Measurements from ENCODE around the gene CNTN2. TPM values are rescaled to one million over a fixed set of nuclear protein-coding genes. Genes with fewer than 3 reads are reported as not detected.

CNTN2 gene
- total and polyA plus RNA-seq, 2 of the 4 experiments (the other 2 are of a cell fraction) = not detected

GRCh38 chr1:205026181-205026580 lies 16.8 kb upstream of the CNTN2 start:
- no peak overlapping the region for H2AFZ ChIP-seq (replicated peaks; ENCODE audit: low read length, poor library complexity)
- H3K9me1 ChIP-seq (ENCODE audit: insufficient read depth, low read length) = no peaks in the 10 kb centered on the region
- H3K23ac ChIP-seq (ENCODE audit: low read depth, low read length) = no peak overlapping the region
- H3K56ac ChIP-seq (ENCODE audit: extremely low read depth, insufficient read depth, low read length) = no peak overlapping the region
- no peak overlapping the region for H3K9ac ChIP-seq (ENCODE audit: low read depth, low read length)
- H2BK120ac ChIP-seq (ENCODE audit: low read depth, low read length) = no peak overlapping the region
- H2AK9ac ChIP-seq (replicated peaks; ENCODE audit: low read depth, low read length, poor library complexity) = no peak overlapping the region
- no peaks in the 10 kb centered on the region for H3K79me1 ChIP-seq (ENCODE audit: low read depth in 1 of 2, low read length in 2 of 2)
- no peak overlapping the region for H3K27ac ChIP-seq (ENCODE audit: insufficient read depth, low read length)
- H2BK20ac ChIP-seq (ENCODE audit: low read depth, low read length) = no peak overlapping the region
- H2BK15ac ChIP-seq (ENCODE audit: low read depth, low read length) = no peak overlapping the region
- H3K9me3 ChIP-seq (ENCODE audit: control insufficient read depth, insufficient read depth, low read length) = no peaks in the 10 kb centered on the region
- no peaks in the 10 kb centered on the region for H3K4me1 ChIP-seq (ENCODE audit: control insufficient read depth, insufficient read depth, low read length)
- dilution Hi-C loops (cut with HindIII; ENCODE audit: low sequenced_read_pairs, unreplicated experiment) = no loop called here
- H3K27me3 ChIP-seq (ENCODE audit: control insufficient read depth, insufficient read depth, low read length) = peaks cover 43% of the 10 kb centered on the region
- no peak overlapping the region for H3K4ac ChIP-seq (ENCODE audit: low read depth, low read length)
- no peak overlapping the region for H2AK5ac ChIP-seq (ENCODE audit: low read depth, low read length)
- H3K14ac ChIP-seq (replicated peaks; ENCODE audit: low read depth, low read length) = no peak overlapping the region
- H3K4me3 ChIP-seq (ENCODE audit: insufficient read depth, low read depth, low read length) = no peak overlapping the region
- intact Hi-C loops (cut with micrococcal nuclease) = no loop called here
- H2BK5ac ChIP-seq (ENCODE audit: low read depth, low read length, poor library complexity, severe bottlenecking) = no peak overlapping the region
- DNase-seq (no peak), ATAC-seq (ENCODE audit: low read depth) (no peak)
- H4K91ac ChIP-seq (ENCODE audit: insufficient read depth, low read depth, low read length) = no peak overlapping the region
- BruUV-seq (replicated peaks) = no TSS peak
- H4K5ac ChIP-seq (ENCODE audit: low read depth, low read length) = no peak overlapping the region
- POLR2A ChIA-PET (ENCODE audit: unreplicated experiment) = no interaction called here
- no peak overlapping the region for H4K8ac ChIP-seq (ENCODE audit: low read depth in 2 of 2, low read length in 2 of 2)
- in situ Hi-C loops (cut with MboI; ENCODE audit: low sequenced_read_pairs) = no loop called here
- WGBS, 2 experiments (ENCODE audit: extremely low coverage in 2 of 2, insufficient read length in 1 of 2) = 48% methylated on average over 4 of the region's 6 CpGs; no CpG with 5 or more reads in 1 of the 2 experiments
- no peak overlapping the region for H3K4me2 ChIP-seq (ENCODE audit: low read depth, low read length)
- CTCF ChIA-PET = interaction anchor here (0.6 kb wide), 1 partner anchor 853 kb away, joined by 3 read pairs; no protein-coding TSS in a partner anchor
- no peaks in the 10 kb centered on the region for H3K36me3 ChIP-seq (ENCODE audit: control insufficient read depth, insufficient read depth, low read length)
- no peaks in the 10 kb centered on the region for H4K20me1 ChIP-seq (ENCODE audit: insufficient read depth, low read length)
- H3K18ac ChIP-seq (ENCODE audit: low read depth, low read length) = no peak overlapping the region
- no peak for TF ChIP-seq CEBPB (IDR thresholded peaks at IDR 0.05; ENCODE audit: low read depth, low read length)
- TF ChIP-seq NFE2L2 (IDR thresholded peaks at IDR 0.05; ENCODE audit: low read depth, low read length) = no peak
- TF ChIP-seq RAD21 (IDR thresholded peaks at IDR 0.05; ENCODE audit: low read length) = no peak
- no peak for TF ChIP-seq FOS (IDR thresholded peaks at IDR 0.05; ENCODE audit: low read depth, low read length)
- TF ChIP-seq, protein P1, sequence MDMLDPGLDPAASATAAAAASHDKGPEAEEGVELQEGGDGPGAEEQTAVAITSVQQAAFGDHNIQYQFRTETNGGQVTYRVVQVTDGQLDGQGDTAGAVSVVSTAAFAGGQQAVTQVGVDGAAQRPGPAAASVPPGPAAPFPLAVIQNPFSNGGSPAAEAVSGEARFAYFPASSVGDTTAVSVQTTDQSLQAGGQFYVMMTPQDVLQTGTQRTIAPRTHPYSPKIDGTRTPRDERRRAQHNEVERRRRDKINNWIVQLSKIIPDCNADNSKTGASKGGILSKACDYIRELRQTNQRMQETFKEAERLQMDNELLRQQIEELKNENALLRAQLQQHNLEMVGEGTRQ (IDR thresholded peaks at IDR 0.05; ENCODE audit: low read depth, low read length) = no peak
- no peak for TF ChIP-seq BHLHE40 (IDR thresholded peaks at IDR 0.05; ENCODE audit: low read depth, low read length)
- no peak for TF ChIP-seq MAFK (IDR thresholded peaks at IDR 0.05; ENCODE audit: low read depth, low read length)
- no peak for TF ChIP-seq RCOR1 (IDR thresholded peaks at IDR 0.05; ENCODE audit: insufficient replicate concordance, low read length)
- no peak for TF ChIP-seq MAZ (IDR thresholded peaks at IDR 0.05; ENCODE audit: borderline replicate concordance, low read depth, low read length)
- no peak for TF ChIP-seq RFX5 (IDR thresholded peaks at IDR 0.05; ENCODE audit: low read depth, low read length)
- no peak for TF ChIP-seq CTCF (conservative IDR thresholded peaks at IDR 0.05; ENCODE audit: low read depth, low read length)
